Brain pericyte (primary cell): ENCODE results near the gene AP1S1.
"Not testable (repeated sequence)": the region's sequence is repeated elsewhere in the genome, so short reads cannot be mapped to it uniquely, and the experiment has no call there.

Experiments
- DNase-seq: peaks from one replicate; pipeline ENCODE4 v3.0.0-alpha.2; 2012; ENCODE audit warnings: low read depth, low spot score

The AP1S1 gene

GRCh38 chr7:101170617-101171441 lies 16.6 kb downstream of the AP1S1 start:
- DNase-seq: no peak

GRCh38 chr7:101171442-101171837 lies 17.2 kb downstream of the AP1S1 start:
- no peak for DNase-seq

- no peak for DNase-seq
Observed at GRCh38 chr7:101172005-101172853, 18.0 kb downstream of the AP1S1 start.

GRCh38 chr7:101172854-101173751 lies 18.8 kb downstream of the AP1S1 start:
- DNase-seq: no peak

- no peak for DNase-seq
Observed at GRCh38 chr7:101173752-101174244, 19.5 kb downstream of the AP1S1 start.

GRCh38 chr7:101174322-101174854 lies 20.1 kb downstream of the AP1S1 start:
- no peak for DNase-seq

GRCh38 chr7:101175664-101176063 lies 21.4 kb downstream of the AP1S1 start:
- no peak for DNase-seq

- no peak for DNase-seq
Observed at GRCh38 chr7:101177644-101178043, 23.4 kb downstream of the AP1S1 start.

GRCh38 chr7:101179117-101179516 lies 24.8 kb downstream of the AP1S1 start:
- DNase-seq: no peak

GRCh38 chr7:101179713-101180112 lies 25.4 kb downstream of the AP1S1 start:
- DNase-seq: no peak

- no peak for DNase-seq
Observed at GRCh38 chr7:101180130-101180755, 26.0 kb downstream of the AP1S1 start, which contains the start of gene NAT16. Gene NAT16, minus strand, starts transcription at chr7:101180293. Its CDS starts 5,486 bp downstream, at chr7:101174807.

- DNase-seq: no peak
Observed at GRCh38 chr7:101185258-101185839, 31.1 kb downstream of the AP1S1 start.

GRCh38 chr7:101186194-101186593 lies 31.9 kb downstream of the AP1S1 start:
- no peak for DNase-seq

- no peak for DNase-seq
Observed at GRCh38 chr7:101186844-101187428, 32.7 kb downstream of the AP1S1 start.

GRCh38 chr7:101189109-101189508 lies 34.8 kb downstream of the AP1S1 start:
- DNase-seq: no peak

- no peak for DNase-seq
Observed at GRCh38 chr7:101195884-101196283, 41.6 kb downstream of the AP1S1 start.

GRCh38 chr7:101197991-101198390 lies 43.7 kb downstream of the AP1S1 start:
- DNase-seq: no peak

GRCh38 chr7:101198476-101198875 lies 44.2 kb downstream of the AP1S1 start:
- no peak for DNase-seq

GRCh38 chr7:101199522-101199921 lies 45.2 kb downstream of the AP1S1 start:
- not testable (repeated sequence) for DNase-seq

GRCh38 chr7:101200504-101200861 lies 46.2 kb downstream of the AP1S1 start:
- no peak for DNase-seq
